H1 (cell line): ENCODE results near the gene KLHL10. TPM values are rescaled to one million over a fixed set of nuclear protein-coding genes. Genes with fewer than 3 reads are reported as not detected.

Experiments used
- polyA plus RNA-seq, 7 experiments: library from polyadenylated mRNA; depleted of rRNA in 3 of 7; stranded (reverse) in 5 of 7; unstranded in 2 of 7; fragments of >200 nt in 5 of 7; fragments of 200-250 nt in 2 of 7; gene quantifications; 1 replicate in 5 of 7; 2 replicates in 1 of 7; 4 replicates in 1 of 7; pipeline versions ENCODE4 v1.2.1 to v1.2.3, GENCODE V29; 2011 to 2013; ENCODE audit warnings: missing spikeins in 2 of 7, mixed read lengths in 2 of 7
- small RNA-seq: library from polyadenylated mRNA; stranded (forward); fragments of <200 nt; extraction: miRNeasy Mini kit (QIAGEN cat#:217004); gene quantifications from one replicate; pipeline ENCODE3, GENCODE V24; 2013; ENCODE audit not compliant: insufficient read depth
- total RNA-seq: library from RNA; stranded (reverse); fragmentation: NEBNext Ultra II Directional; extraction: Animal tissue kit (Norgen Biotek cat#: 25700); gene quantifications from 2 replicates; pipeline ENCODE4 v1.2.1, GENCODE V29; 2021

The KLHL10 gene
- total and polyA plus RNA-seq, 2 of the 8 experiments (the other 6 are each of a cell fraction or from before 2014, with no cell fraction given): 0.19 to 0.26 TPM

Small RNAs within 50 kb of the gene (small RNA-seq; reads per million reads assigned to genes)
- not detected for gene AC125257.2

Other genes with a start within 250 kb of the KLHL10 start
- not detected in 2 replicates for gene KRT16, start 225.1 kb upstream of the KLHL10 start, total RNA-seq
- gene KRT16, start 225.1 kb upstream of the KLHL10 start, polyA plus RNA-seq (2011; rRNA removed): not detected in 2 replicates
- 0.36 and 0.50 TPM in 2 replicates for gene KRT17, start 213.2 kb upstream of the KLHL10 start, total RNA-seq
- 0.95 and 0.96 TPM in 2 replicates for gene KRT17, start 213.2 kb upstream of the KLHL10 start, polyA plus RNA-seq (2011; rRNA removed)
- 528 and 539 TPM in 2 replicates for gene EIF1, start 148.9 kb upstream of the KLHL10 start, total RNA-seq
- 89.3 and 175 TPM in 2 replicates for gene EIF1, start 148.9 kb upstream of the KLHL10 start, polyA plus RNA-seq (2011; rRNA removed)
- not detected in 2 replicates for gene GAST, start 125.5 kb upstream of the KLHL10 start, total RNA-seq
- gene GAST, start 125.5 kb upstream of the KLHL10 start, polyA plus RNA-seq (2011; rRNA removed): not detected in 2 replicates
- 3.6 and 3.8 TPM in 2 replicates for gene HAP1, start 103.2 kb upstream of the KLHL10 start, total RNA-seq
- gene HAP1, start 103.2 kb upstream of the KLHL10 start, polyA plus RNA-seq (2011; rRNA removed): 2.3 and 3.4 TPM in 2 replicates
- gene JUP, start 51.1 kb upstream of the KLHL10 start, total RNA-seq: 98.6 and 102 TPM in 2 replicates
- 62.8 and 125 TPM in 2 replicates for gene JUP, start 51.1 kb upstream of the KLHL10 start, polyA plus RNA-seq (2011; rRNA removed)
- 22.6 and 23.4 TPM in 2 replicates for gene P3H4, start 25.9 kb upstream of the KLHL10 start, total RNA-seq
- gene P3H4, start 25.9 kb upstream of the KLHL10 start, polyA plus RNA-seq (2011; rRNA removed): 26.7 and 36.6 TPM in 2 replicates
- gene FKBP10, start 24.8 kb upstream of the KLHL10 start, total RNA-seq: 173 and 179 TPM in 2 replicates
- 283 and 410 TPM in 2 replicates for gene FKBP10, start 24.8 kb upstream of the KLHL10 start, polyA plus RNA-seq (2011; rRNA removed)
- gene NT5C3B, start 1.6 kb upstream of the KLHL10 start, total RNA-seq: 68.7 and 71.4 TPM in 2 replicates
- 86.9 and 94.5 TPM in 2 replicates for gene NT5C3B, start 1.6 kb upstream of the KLHL10 start, polyA plus RNA-seq (2011; rRNA removed)
- gene KLHL11, start 27.6 kb downstream of the KLHL10 start, total RNA-seq: 12.8 and 13.7 TPM in 2 replicates
- gene KLHL11, start 27.6 kb downstream of the KLHL10 start, polyA plus RNA-seq (2011; rRNA removed): 3.4 and 4.2 TPM in 2 replicates
- gene ACLY, start 81.1 kb downstream of the KLHL10 start, total RNA-seq: 388 and 393 TPM in 2 replicates
- 167 and 238 TPM in 2 replicates for gene ACLY, start 81.1 kb downstream of the KLHL10 start, polyA plus RNA-seq (2011; rRNA removed)
- 1.3 TPM in 2 replicates for gene ODAD4, start 92.8 kb downstream of the KLHL10 start, total RNA-seq
- 0.41 and 0.48 TPM in 2 replicates for gene ODAD4, start 92.8 kb downstream of the KLHL10 start, polyA plus RNA-seq (2011; rRNA removed)
- 60.6 and 64.2 TPM in 2 replicates for gene CNP, start 129.0 kb downstream of the KLHL10 start, total RNA-seq
- 21.9 and 43.3 TPM in 2 replicates for gene CNP, start 129.0 kb downstream of the KLHL10 start, polyA plus RNA-seq (2011; rRNA removed)
- 129 and 148 TPM in 2 replicates for gene DNAJC7, start 179.6 kb downstream of the KLHL10 start, total RNA-seq
- gene DNAJC7, start 179.6 kb downstream of the KLHL10 start, polyA plus RNA-seq (2011; rRNA removed): 21.6 and 31.0 TPM in 2 replicates
- gene NKIRAS2, start 182.3 kb downstream of the KLHL10 start, total RNA-seq: 31.1 and 34.5 TPM in 2 replicates
- gene NKIRAS2, start 182.3 kb downstream of the KLHL10 start, polyA plus RNA-seq (2011; rRNA removed): 51.1 and 59.7 TPM in 2 replicates
- gene C17orf113, start 212.8 kb downstream of the KLHL10 start, total RNA-seq: 1.4 TPM in 2 replicates
- gene C17orf113, start 212.8 kb downstream of the KLHL10 start, polyA plus RNA-seq (2011; rRNA removed): 1.0 and 1.5 TPM in 2 replicates